ENCODE data around the gene MKLN1. TPM values are rescaled to one million over a fixed set of nuclear protein-coding genes. Genes with fewer than 3 reads are reported as not detected.

MKLN1 gene
- total RNA-seq, 3 donors from 2014 or later: 78.1 to 113 (median 80.3) TPM

DNA sequence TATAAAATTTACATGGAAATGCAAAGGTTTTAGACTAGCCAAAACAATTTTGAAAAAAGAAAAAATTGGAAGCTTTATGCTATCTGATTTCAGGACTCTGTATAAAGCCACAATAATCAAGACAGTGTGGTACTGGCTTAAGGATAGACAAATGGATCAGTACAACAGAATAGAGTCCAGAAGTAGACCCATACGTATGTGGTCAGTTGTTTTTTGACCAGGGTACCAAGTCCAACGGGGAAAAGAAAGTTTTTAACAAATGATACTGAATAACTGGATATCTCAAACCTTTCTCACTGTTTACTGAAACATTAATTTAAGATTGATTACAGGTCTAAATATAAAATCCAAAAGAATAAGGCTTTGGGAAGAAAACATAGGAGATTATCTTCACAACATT lies 149.1 kb downstream of the MKLN1 start:
- Histone ChIP-seq H3K27ac (no peak overlapping the region), H3K4me3 (no peak overlapping the region), H3K36me3 (no peaks in the 10 kb centered on the region), H3K4me1 (no peaks in the 10 kb centered on the region), H3K27me3 (no peaks in the 10 kb centered on the region), H3K9me3 (no peaks in the 10 kb centered on the region)
- TF ChIP-seq POLR2AphosphoS5 (IDR thresholded peaks at IDR 0.05) (no peak), POLR2A (IDR thresholded peaks at IDR 0.05) (no peak)
- TF ChIP-seq, protein P1, sequence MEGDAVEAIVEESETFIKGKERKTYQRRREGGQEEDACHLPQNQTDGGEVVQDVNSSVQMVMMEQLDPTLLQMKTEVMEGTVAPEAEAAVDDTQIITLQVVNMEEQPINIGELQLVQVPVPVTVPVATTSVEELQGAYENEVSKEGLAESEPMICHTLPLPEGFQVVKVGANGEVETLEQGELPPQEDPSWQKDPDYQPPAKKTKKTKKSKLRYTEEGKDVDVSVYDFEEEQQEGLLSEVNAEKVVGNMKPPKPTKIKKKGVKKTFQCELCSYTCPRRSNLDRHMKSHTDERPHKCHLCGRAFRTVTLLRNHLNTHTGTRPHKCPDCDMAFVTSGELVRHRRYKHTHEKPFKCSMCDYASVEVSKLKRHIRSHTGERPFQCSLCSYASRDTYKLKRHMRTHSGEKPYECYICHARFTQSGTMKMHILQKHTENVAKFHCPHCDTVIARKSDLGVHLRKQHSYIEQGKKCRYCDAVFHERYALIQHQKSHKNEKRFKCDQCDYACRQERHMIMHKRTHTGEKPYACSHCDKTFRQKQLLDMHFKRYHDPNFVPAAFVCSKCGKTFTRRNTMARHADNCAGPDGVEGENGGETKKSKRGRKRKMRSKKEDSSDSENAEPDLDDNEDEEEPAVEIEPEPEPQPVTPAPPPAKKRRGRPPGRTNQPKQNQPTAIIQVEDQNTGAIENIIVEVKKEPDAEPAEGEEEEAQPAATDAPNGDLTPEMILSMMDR (IDR thresholded peaks at IDR 0.05): no peak
- intact Hi-C loops (cut with DNase I; ENCODE audit: low total_unique reads): no loop called here
- DNase-seq (ENCODE audit: low spot score in 2 of 2): no peak

- no peaks in the 10 kb centered on the region for H3K36me3 ChIP-seq
- H3K4me1 ChIP-seq: no peaks in the 10 kb centered on the region
- no peaks in the 10 kb centered on the region for H3K9me3 ChIP-seq
- no peak overlapping the region for H3K4me3 ChIP-seq
- no peak for DNase-seq (ENCODE audit: low spot score in 2 of 2)
- no peaks in the 10 kb centered on the region for H3K27me3 ChIP-seq
- no peak overlapping the region for H3K27ac ChIP-seq
- intact Hi-C loops (cut with DNase I; ENCODE audit: low total_unique reads): no loop called here
- TF ChIP-seq POLR2A (IDR thresholded peaks at IDR 0.05) (no peak), POLR2AphosphoS5 (IDR thresholded peaks at IDR 0.05) (no peak)
- TF ChIP-seq, protein P1 (IDR thresholded peaks at IDR 0.05): no peak
Observed at GRCh38 chr7:131480384-131481315, 153.0 kb downstream of the MKLN1 start.

GRCh38 chr7:131482800-131483199 lies 155.1 kb downstream of the MKLN1 start:
- DNase-seq (ENCODE audit: low spot score in 2 of 2): no peak
- Histone ChIP-seq H3K9me3 (no peaks in the 10 kb centered on the region), H3K4me1 (no peaks in the 10 kb centered on the region), H3K27ac (no peak overlapping the region), H3K36me3 (no peaks in the 10 kb centered on the region), H3K4me3 (no peak overlapping the region), H3K27me3 (no peaks in the 10 kb centered on the region)
- intact Hi-C loops (cut with DNase I; ENCODE audit: low total_unique reads): no loop called here
- TF ChIP-seq, protein P1 (IDR thresholded peaks at IDR 0.05): no peak

- H3K36me3 ChIP-seq: no peaks in the 10 kb centered on the region
- TF ChIP-seq, protein P1 (IDR thresholded peaks at IDR 0.05): no peak
- TF ChIP-seq POLR2A (IDR thresholded peaks at IDR 0.05) (no peak), POLR2AphosphoS5 (IDR thresholded peaks at IDR 0.05) (no peak)
- H3K27ac ChIP-seq: no peak overlapping the region
- intact Hi-C loops (cut with DNase I; ENCODE audit: low total_unique reads): no loop called here
- H3K27me3 ChIP-seq: no peaks in the 10 kb centered on the region
- no peak overlapping the region for H3K4me3 ChIP-seq
- DNase-seq (ENCODE audit: low spot score in 2 of 2): no peak
- no peaks in the 10 kb centered on the region for H3K9me3 ChIP-seq
- no peaks in the 10 kb centered on the region for H3K4me1 ChIP-seq
Observed at GRCh38 chr7:131483586-131483985, 155.9 kb downstream of the MKLN1 start.

- H3K9me3 ChIP-seq: no peaks in the 10 kb centered on the region
- intact Hi-C loops (cut with DNase I; ENCODE audit: low total_unique reads): no loop called here
- H3K27ac ChIP-seq: no peak overlapping the region
- no peak for DNase-seq (ENCODE audit: low spot score in 2 of 2)
- no peaks in the 10 kb centered on the region for H3K4me1 ChIP-seq
- TF ChIP-seq POLR2A (IDR thresholded peaks at IDR 0.05) (no peak), POLR2AphosphoS5 (IDR thresholded peaks at IDR 0.05) (no peak)
- TF ChIP-seq, protein P1 (IDR thresholded peaks at IDR 0.05): no peak
- H3K36me3 ChIP-seq: no peaks in the 10 kb centered on the region
- no peak overlapping the region for H3K4me3 ChIP-seq
- H3K27me3 ChIP-seq: no peaks in the 10 kb centered on the region
Observed at GRCh38 chr7:131486346-131486745, 158.7 kb downstream of the MKLN1 start.
